ENCODE measurements around the gene PSMD9.

PSMD9 gene

DNA sequence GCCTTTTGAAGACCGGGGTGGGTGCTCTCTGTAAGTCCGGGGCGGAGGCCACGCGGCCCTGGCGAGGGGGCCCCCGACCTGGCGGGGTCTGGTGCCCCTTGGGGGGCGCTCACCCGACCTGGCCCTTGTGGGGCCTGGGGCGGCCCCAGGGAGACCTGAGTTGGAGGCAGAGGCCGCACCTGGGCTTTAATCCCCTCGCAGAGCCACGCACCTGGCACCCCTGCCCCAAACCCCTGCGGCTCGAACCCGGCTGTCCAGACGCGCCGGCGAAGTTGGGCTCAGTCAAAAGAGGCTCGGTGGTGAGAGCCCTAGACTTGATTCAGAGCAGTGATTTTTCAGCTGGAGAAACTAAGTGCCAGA is 30.1 kb downstream of the PSMD9 start:
- Histone ChIP-seq H4K20me1 (ENCODE audit: insufficient read depth, low read length, poor library complexity, severe bottlenecking) (no peaks in the 10 kb centered on the region), H3K79me2 (ENCODE audit: insufficient read depth, low read length) (no peaks in the 10 kb centered on the region), H3K9ac (ENCODE audit: low read depth, low read length, poor library complexity, severe bottlenecking) (no peak overlapping the region), H3K4me1 (ENCODE audit: insufficient read depth, low read length, poor library complexity, severe bottlenecking) (no peaks in the 10 kb centered on the region), H3K4me2 (ENCODE audit: low read depth, low read length, poor library complexity, severe bottlenecking) (peak overlapping the region; percentile 30), H3K9me2 (replicated peaks; ENCODE audit: low read depth, low read length) (no peaks in the 10 kb centered on the region), H3K9me3 (ENCODE audit: insufficient read depth, low read depth, low read length) (no peaks in the 10 kb centered on the region), H3K36me3 (ENCODE audit: insufficient read depth, low read length) (peaks cover 32% of the 10 kb centered on the region; the same call in 1 of the 2 replicates), H3F3A (ENCODE audit: low read depth) (no peaks in the 10 kb centered on the region), H2AFZ (ENCODE audit: low read length) (no peak overlapping the region), H3K4me3 (ENCODE audit: low read length, poor library complexity, severe bottlenecking) (no peak overlapping the region), H3K27me3 (ENCODE audit: insufficient read depth, low read length, poor library complexity, severe bottlenecking) (no peaks in the 10 kb centered on the region)
- TF ChIP-seq, protein P1, sequence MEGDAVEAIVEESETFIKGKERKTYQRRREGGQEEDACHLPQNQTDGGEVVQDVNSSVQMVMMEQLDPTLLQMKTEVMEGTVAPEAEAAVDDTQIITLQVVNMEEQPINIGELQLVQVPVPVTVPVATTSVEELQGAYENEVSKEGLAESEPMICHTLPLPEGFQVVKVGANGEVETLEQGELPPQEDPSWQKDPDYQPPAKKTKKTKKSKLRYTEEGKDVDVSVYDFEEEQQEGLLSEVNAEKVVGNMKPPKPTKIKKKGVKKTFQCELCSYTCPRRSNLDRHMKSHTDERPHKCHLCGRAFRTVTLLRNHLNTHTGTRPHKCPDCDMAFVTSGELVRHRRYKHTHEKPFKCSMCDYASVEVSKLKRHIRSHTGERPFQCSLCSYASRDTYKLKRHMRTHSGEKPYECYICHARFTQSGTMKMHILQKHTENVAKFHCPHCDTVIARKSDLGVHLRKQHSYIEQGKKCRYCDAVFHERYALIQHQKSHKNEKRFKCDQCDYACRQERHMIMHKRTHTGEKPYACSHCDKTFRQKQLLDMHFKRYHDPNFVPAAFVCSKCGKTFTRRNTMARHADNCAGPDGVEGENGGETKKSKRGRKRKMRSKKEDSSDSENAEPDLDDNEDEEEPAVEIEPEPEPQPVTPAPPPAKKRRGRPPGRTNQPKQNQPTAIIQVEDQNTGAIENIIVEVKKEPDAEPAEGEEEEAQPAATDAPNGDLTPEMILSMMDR (conservative IDR thresholded peaks at IDR 0.05; ENCODE audit: low read length), result no peak
- no peak for TF ChIP-seq EZH2phosphoT487 (IDR thresholded peaks at IDR 0.05; ENCODE audit: borderline replicate concordance)

DNA sequence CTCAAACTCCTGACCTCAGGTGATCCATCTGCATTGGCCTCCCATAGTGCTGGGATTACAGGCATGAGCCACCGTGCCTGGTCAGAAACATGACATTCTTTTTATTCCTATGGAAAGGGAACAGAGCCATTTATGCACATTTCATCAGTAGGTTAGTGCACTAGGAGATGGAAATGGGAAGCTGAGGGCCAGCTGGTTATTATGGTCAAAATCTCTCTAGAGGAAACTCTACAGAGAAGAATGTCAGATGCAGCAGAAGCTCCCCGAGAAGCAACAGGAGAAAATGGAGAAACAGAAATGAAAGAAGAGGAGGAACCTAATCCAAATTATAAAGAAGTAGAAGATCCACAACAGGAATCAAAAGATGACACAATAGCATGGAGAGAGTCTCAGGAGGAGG is 32.5 kb downstream of the PSMD9 start:
- no peak overlapping the region for H3K4me2 ChIP-seq (ENCODE audit: low read depth, low read length, poor library complexity, severe bottlenecking)
- no peaks in the 10 kb centered on the region for H3F3A ChIP-seq (ENCODE audit: low read depth)
- no peak for TF ChIP-seq EZH2phosphoT487 (IDR thresholded peaks at IDR 0.05; ENCODE audit: borderline replicate concordance)
- TF ChIP-seq, protein P1 (conservative IDR thresholded peaks at IDR 0.05; ENCODE audit: low read length), result no peak
- H3K9ac ChIP-seq (ENCODE audit: low read depth, low read length, poor library complexity, severe bottlenecking), result no peak overlapping the region
- no peaks in the 10 kb centered on the region for H3K9me3 ChIP-seq (ENCODE audit: insufficient read depth, low read depth, low read length)
- H2AFZ ChIP-seq (ENCODE audit: low read length), result no peak overlapping the region
- no peaks in the 10 kb centered on the region for H3K79me2 ChIP-seq (ENCODE audit: insufficient read depth, low read length)
- H3K36me3 ChIP-seq (ENCODE audit: insufficient read depth, low read length), result peaks cover 18% of the 10 kb centered on the region; the same call in 1 of the 2 replicates
- no peak overlapping the region for H3K4me3 ChIP-seq (ENCODE audit: low read length, poor library complexity, severe bottlenecking)
- no peaks in the 10 kb centered on the region for H3K4me1 ChIP-seq (ENCODE audit: insufficient read depth, low read length, poor library complexity, severe bottlenecking)
- no peaks in the 10 kb centered on the region for H4K20me1 ChIP-seq (ENCODE audit: insufficient read depth, low read length, poor library complexity, severe bottlenecking)
- H3K27me3 ChIP-seq (ENCODE audit: insufficient read depth, low read length, poor library complexity, severe bottlenecking), result no peaks in the 10 kb centered on the region
- no peaks in the 10 kb centered on the region for H3K9me2 ChIP-seq (replicated peaks; ENCODE audit: low read depth, low read length)

DNA sequence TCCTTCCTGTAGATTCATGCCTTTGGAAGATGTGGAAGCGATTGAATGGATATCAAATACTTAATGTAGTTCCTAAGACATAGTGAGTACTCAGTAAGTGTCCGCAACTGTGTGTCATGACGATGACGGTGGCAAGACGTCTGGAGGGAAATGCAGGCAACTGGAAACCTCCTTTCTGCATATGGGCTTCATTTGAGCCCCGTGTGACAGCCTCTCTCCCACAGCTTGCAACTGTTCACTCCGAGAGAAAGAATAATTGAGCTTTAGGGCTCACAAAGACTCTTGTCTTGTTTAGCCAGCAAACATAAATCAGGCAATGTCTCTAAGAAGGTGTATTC is 36.7 kb downstream of the PSMD9 start:
- Histone ChIP-seq H3K4me2 (ENCODE audit: low read depth, low read length, poor library complexity, severe bottlenecking) (no peak overlapping the region), H3K27me3 (ENCODE audit: insufficient read depth, low read length, poor library complexity, severe bottlenecking) (no peaks in the 10 kb centered on the region), H3K79me2 (ENCODE audit: insufficient read depth, low read length) (no peaks in the 10 kb centered on the region), H3K4me3 (ENCODE audit: low read length, poor library complexity, severe bottlenecking) (no peak overlapping the region), H2AFZ (ENCODE audit: low read length) (no peak overlapping the region), H3K36me3 (ENCODE audit: insufficient read depth, low read length) (no peaks in the 10 kb centered on the region), H3K9me3 (ENCODE audit: insufficient read depth, low read depth, low read length) (no peaks in the 10 kb centered on the region), H3F3A (ENCODE audit: low read depth) (no peaks in the 10 kb centered on the region), H3K9ac (ENCODE audit: low read depth, low read length, poor library complexity, severe bottlenecking) (no peak overlapping the region), H4K20me1 (ENCODE audit: insufficient read depth, low read length, poor library complexity, severe bottlenecking) (no peaks in the 10 kb centered on the region), H3K4me1 (ENCODE audit: insufficient read depth, low read length, poor library complexity, severe bottlenecking) (no peaks in the 10 kb centered on the region), H3K9me2 (replicated peaks; ENCODE audit: low read depth, low read length) (no peaks in the 10 kb centered on the region)
- TF ChIP-seq, protein P1 (conservative IDR thresholded peaks at IDR 0.05; ENCODE audit: low read length), result no peak
- TF ChIP-seq EZH2phosphoT487 (IDR thresholded peaks at IDR 0.05; ENCODE audit: borderline replicate concordance), result no peak

Data from Loucy (cell line).